HG03066 (cell line): ENCODE measurements around the gene NHLRC1.

Experiments used
- ATAC-seq: cut with Tn5 transposase; IDR thresholded peaks from one replicate; pipeline ENCODE4 v1.9.1; 2021; ENCODE audit warnings: low read depth; ENCODE audit not compliant: unreplicated experiment

The NHLRC1 gene

GRCh38 chr6:18088419-18089296, 33.8 kb downstream of the NHLRC1 start:
- no peak for ATAC-seq

- ATAC-seq, result no peak
Observed at GRCh38 chr6:18087396-18088165, 34.9 kb downstream of the NHLRC1 start.

- no peak for ATAC-seq
Observed at GRCh38 chr6:18081025-18081668, 41.3 kb downstream of the NHLRC1 start.

GRCh38 chr6:18080544-18080943, 41.9 kb downstream of the NHLRC1 start:
- no peak for ATAC-seq

GRCh38 chr6:18078866-18079265, 43.6 kb downstream of the NHLRC1 start:
- ATAC-seq, result no peak

- no peak for ATAC-seq
Observed at GRCh38 chr6:18076231-18076630, 46.2 kb downstream of the NHLRC1 start.

- ATAC-seq, result no peak
Observed at GRCh38 chr6:18072841-18073240, 49.6 kb downstream of the NHLRC1 start.

- no peak for ATAC-seq
Observed at GRCh38 chr6:18070486-18070885, 52.0 kb downstream of the NHLRC1 start.
